ENCODE results near the gene BIRC5. TPM values are rescaled to one million over a fixed set of nuclear protein-coding genes. Genes with fewer than 3 reads are reported as not detected.

BIRC5 gene
- total RNA-seq, 1 donor from 2014 or later, result 10.3 TPM

GRCh38 chr17:78272181-78272913, 58.3 kb downstream of the BIRC5 start:
- peak in 1 of 2 donors; percentile 38 for DNase-seq (ENCODE audit: low read depth in 2 of 2)

GRCh38 chr17:78272914-78273258, 58.8 kb downstream of the BIRC5 start:
- DNase-seq (ENCODE audit: low read depth in 2 of 2), result no peak

- no peak for DNase-seq (ENCODE audit: low read depth in 2 of 2)
These were observed 59.8 kb downstream of the BIRC5 start for GRCh38 chr17:78273813-78274212.

Other genes with a start within 250 kb of the BIRC5 start
- gene TMC6, start 85.5 kb upstream of the BIRC5 start, total RNA-seq, result 20.9 and 31.9 TPM in 2 replicates
- gene TMC8, start 83.5 kb upstream of the BIRC5 start, total RNA-seq, result 0.20 and 0.22 TPM in 2 replicates
- gene C17orf99, start 67.9 kb upstream of the BIRC5 start, total RNA-seq, result not detected in 2 replicates
- 27.2 and 55.8 TPM in 2 replicates for gene SYNGR2, start 45.7 kb upstream of the BIRC5 start, total RNA-seq
- 23.6 and 88.7 TPM in 2 replicates for gene TK1, start 27.2 kb upstream of the BIRC5 start, total RNA-seq
- 53.8 and 78.6 TPM in 2 replicates for gene AFMID, start 26.9 kb upstream of the BIRC5 start, total RNA-seq
- 0.22 and 0.79 TPM in 2 replicates for gene TMEM235, start 17.4 kb downstream of the BIRC5 start, total RNA-seq
- gene SOCS3, start 145.8 kb downstream of the BIRC5 start, total RNA-seq, result 39.2 and 79.6 TPM in 2 replicates
- 15.7 and 26.4 TPM in 2 replicates for gene PGS1, start 164.4 kb downstream of the BIRC5 start, total RNA-seq

All from lung microvascular endothelial cell (primary cell).